ENCODE data around the gene MAML3. TPM values are rescaled to one million over a fixed set of nuclear protein-coding genes. Genes with fewer than 3 reads are reported as not detected.

MAML3 gene
- total RNA-seq, 1 donor from 2014 or later = 4.0 TPM

DNA sequence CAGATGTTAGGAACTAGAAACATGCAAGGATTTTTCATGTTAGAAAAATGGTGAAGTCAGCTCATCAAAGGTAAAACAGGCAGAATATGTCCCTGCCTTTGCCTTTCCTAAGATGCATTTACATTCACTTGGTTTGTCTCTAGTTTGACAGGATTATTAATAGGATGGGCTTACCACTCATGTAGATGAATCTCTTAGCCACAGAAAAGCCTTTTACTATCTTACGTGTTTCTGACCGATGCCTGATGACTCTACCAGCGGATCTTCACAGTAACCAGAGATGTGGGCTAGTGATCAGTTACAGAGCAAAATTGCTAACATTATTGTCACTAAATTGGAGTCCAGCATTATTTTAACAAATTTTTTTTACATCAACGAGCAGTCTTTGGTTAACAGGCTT, 187.6 kb downstream of the MAML3 start:
- no peak for DNase-seq (ENCODE audit: low read depth in 2 of 2)

DNA sequence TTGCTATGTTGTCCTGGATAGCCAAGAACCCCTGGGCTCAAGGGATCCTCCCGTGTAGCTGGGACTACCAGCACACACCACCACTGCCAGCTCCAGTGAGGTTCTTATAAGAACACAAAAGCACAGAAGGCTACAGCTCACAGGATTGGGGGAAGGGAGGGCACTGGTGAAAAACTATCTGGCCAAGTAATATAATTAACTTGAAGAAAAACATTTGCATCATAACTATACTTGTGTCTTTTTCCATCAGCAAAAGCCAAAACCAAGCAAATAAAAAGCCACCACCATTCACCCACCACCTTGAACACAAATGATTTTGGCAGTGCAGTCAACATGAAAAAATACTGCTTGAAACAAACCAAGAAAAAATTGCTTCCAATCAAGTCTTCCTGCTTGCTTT, 188.2 kb downstream of the MAML3 start:
- DNase-seq (ENCODE audit: low read depth in 2 of 2) = no peak

GRCh38 chr4:139963708-139964107, 190.3 kb downstream of the MAML3 start:
- no peak for DNase-seq (ENCODE audit: low read depth in 2 of 2)

DNA sequence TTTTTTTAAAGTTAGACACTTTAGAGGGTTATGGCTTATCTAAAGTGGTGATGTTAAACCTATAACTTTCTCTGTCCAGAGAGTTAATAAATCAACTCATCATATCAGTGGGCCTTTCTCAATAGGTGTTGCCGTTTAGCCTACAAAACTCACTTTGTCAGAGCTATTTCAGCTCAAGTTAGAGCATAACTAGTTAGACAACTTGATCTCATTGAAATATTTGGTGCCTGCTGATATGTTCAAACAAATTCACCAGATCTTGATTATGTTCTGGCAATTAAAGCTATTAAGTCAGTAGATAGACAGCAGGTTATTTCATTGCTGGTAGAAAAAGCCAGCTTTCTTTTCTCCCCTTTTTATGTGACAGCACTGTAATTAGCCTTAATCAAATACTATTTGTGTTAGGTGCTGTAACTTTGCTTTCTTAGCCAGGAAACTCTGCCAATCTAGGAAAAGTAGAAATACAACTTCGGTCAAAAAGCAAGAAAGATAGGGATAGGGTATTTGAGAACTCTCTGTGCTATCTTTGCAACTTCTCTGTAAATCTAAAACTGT, 191.8 kb downstream of the MAML3 start:
- no peak for DNase-seq (ENCODE audit: low read depth in 2 of 2)

DNA sequence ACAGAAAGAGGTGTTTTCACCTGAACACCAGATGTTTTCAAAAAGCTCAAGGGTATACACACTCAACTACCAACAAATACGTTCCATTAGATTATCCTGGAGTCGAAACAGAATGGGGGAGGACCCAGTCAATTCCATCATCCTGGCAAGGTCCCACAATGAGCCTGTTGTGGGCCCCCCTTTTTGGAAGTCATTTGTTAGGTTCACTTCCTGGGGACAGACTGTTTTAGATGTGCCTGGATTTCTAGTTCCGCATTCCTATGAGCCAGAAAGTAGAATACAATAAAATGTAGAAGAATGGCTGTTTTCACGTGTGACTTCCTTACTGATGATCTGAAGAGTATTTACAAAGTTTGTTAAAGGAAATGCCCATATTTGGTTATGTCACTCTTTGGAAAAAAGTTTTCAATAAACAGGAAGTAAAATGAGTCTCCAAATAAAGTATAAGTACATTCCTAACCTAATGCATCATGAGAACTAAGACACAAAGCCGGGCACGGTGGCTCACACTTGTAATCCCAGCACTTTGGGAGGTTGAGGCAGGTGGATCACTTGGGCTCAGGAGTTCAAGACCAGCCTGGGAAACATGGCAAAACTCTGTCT, 192.5 kb downstream of the MAML3 start:
- DNase-seq (ENCODE audit: low read depth in 2 of 2) = peak in 1 of 2 donors; percentile 55

- DNase-seq (ENCODE audit: low read depth in 2 of 2) = no peak
Measured at GRCh38 chr4:139959396-139959795, 194.6 kb downstream of the MAML3 start.

DNA sequence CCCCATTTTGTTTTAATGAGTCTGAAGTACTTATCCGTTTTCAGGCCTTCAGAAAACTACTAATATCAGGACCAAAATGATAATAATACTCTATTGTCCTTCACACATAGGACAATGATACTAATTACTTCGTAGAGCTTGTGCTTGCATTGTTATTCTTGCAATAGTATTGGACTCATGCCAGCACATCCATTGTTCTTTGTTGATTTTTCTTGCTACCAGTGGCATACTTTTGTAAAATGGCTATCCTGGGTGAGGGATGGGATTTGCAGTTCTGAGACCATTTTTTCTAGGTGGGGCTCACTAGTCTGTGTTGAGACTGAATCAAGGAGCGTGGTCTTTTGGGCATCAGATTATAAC, 195.3 kb downstream of the MAML3 start:
- DNase-seq (ENCODE audit: low read depth in 2 of 2) = peak; percentile 82 to 87

GRCh38 chr4:139957986-139958738, 195.8 kb downstream of the MAML3 start:
- no peak for DNase-seq (ENCODE audit: low read depth in 2 of 2)

GRCh38 chr4:139957065-139957464, 196.9 kb downstream of the MAML3 start:
- no peak for DNase-seq (ENCODE audit: low read depth in 2 of 2)

- peak; percentile 28 to 75 for DNase-seq (ENCODE audit: low read depth in 2 of 2)
Measured at GRCh38 chr4:139956507-139957017, 197.4 kb downstream of the MAML3 start.

DNA sequence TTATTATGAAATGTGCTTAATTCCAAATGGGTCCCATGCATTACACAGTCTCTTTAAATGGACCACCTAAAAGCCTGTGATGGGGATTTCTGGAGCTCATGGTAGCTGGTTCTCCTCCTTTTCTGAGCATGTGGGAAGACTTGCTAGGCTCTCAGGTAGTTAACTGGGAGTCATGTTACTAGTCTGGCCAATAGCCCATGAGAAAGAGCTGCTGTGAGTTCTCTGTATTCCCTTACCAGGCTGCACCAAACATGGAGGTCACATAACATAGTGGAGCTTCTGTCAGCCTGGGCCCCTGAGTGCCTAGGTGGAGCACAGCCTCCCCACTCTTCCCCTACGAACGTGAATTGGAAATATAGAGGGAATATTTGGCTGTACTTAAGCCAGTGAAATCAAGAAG, 198.4 kb downstream of the MAML3 start:
- no peak for DNase-seq (ENCODE audit: low read depth in 2 of 2)

- no peak for DNase-seq (ENCODE audit: low read depth in 2 of 2)
Measured at GRCh38 chr4:139954512-139954911, 199.5 kb downstream of the MAML3 start.

GRCh38 chr4:139951021-139951420, 203.0 kb downstream of the MAML3 start:
- DNase-seq (ENCODE audit: low read depth in 2 of 2) = no peak

GRCh38 chr4:139950568-139950967, 203.4 kb downstream of the MAML3 start:
- DNase-seq (ENCODE audit: low read depth in 2 of 2) = no peak

GRCh38 chr4:139944916-139945315, 209.1 kb downstream of the MAML3 start:
- DNase-seq (ENCODE audit: low read depth in 2 of 2) = peak; percentile 38 to 51

- no peak for DNase-seq (ENCODE audit: low read depth in 2 of 2)
Measured at GRCh38 chr4:139943277-139943676, 210.7 kb downstream of the MAML3 start.

DNA sequence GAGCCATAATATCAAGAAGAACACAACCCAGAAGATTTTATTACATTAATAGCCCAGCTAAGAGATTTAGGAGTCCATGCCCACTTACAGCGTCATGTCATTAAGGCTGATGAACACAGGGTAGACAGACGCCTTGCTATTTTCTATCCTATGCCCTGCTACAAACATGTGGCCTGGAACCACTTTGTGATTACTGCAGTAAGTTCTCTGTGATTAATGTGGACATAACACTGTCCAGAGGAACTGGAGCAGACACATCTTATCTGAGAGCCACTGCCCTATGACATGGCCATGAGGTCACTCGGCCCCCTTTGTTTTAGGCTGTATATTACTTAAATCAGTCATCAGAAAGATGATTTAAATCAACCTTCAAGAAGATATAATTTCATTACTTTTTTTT, 211.7 kb downstream of the MAML3 start:
- no peak for DNase-seq (ENCODE audit: low read depth in 2 of 2)

DNA sequence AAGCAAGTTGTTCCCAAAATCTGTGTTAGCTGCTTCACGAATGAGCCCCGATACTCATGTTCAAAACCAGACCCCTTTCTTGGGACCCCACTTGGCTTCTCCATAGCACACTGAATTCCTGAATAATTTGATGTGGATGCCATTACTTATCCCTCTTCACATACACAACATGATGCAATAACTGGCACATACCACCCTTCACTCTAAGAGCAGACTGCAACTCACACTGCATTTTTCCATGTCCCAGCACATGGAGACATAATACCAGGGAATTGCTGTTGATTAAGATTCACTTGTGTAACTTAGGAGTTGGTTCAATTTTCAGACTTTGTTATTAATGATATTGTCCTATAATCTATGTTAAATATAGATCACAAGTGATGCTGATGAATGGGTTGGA, 213.4 kb downstream of the MAML3 start:
- DNase-seq (ENCODE audit: low read depth in 2 of 2) = no peak

- no peak for DNase-seq (ENCODE audit: low read depth in 2 of 2)
Measured at GRCh38 chr4:139938414-139938813, 215.6 kb downstream of the MAML3 start.

DNA sequence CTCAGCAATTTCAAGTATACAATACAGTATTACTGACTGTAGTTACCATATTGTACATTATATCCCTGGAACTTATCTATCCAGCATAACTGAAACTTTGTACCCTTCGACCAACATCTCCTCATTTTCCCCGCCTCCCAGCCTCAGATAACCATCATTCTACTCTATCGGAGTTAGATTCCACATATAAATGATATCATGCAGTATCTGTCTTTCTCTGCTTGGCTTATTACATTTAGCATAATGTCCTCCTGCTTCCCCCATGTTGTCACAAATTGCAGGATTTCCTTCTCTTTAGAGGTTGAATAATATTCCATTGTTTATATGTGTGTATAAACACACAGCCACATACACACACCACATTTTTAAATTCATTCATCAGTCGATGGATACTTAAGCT, 218.1 kb downstream of the MAML3 start:
- no peak for DNase-seq (ENCODE audit: low read depth in 2 of 2)

- DNase-seq (ENCODE audit: low read depth in 2 of 2) = no peak
Measured at GRCh38 chr4:139934708-139935195, 219.2 kb downstream of the MAML3 start.

DNA sequence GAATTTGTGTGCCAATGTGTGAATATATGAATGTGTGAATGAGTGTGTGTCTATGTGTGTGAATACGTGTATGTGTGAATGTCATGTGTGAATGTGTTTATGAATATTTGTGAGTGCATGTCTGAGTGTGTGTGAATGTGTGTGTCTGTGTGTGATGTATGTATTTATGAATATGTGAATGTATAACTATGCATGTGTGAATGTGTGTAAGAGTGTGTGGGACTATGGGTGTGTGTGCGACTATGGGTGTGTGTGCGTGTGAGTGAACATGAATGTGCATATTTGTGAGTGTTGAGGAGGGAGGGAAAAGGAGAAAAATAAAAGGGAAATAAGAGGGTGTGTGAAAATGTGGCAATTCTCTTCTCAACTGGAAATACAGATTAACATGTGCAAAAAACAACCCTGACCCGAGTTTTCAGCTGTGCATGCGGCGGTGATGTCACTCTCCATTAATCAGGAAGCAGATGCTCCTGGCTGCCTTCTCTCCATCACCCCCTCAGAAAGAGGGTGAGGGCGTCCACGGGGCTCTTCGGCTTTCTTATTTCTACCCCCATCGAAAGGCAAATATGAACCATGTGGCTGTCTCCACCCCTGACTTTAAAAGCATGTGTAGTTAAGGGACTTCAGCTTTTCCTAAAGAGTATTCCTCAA, 219.8 kb downstream of the MAML3 start:
- peak; percentile 39 to 55 for DNase-seq (ENCODE audit: low read depth in 2 of 2)

All from lung microvascular endothelial cell (primary cell).